Measurements from ENCODE around the gene PHLPP1. TPM values are rescaled to one million over a fixed set of nuclear protein-coding genes. Genes with fewer than 3 reads are reported as not detected.

The PHLPP1 gene
- total and polyA plus RNA-seq, 8 donors, result 2.1 to 77.0 (median 12.5) TPM

- H3K4me3 ChIP-seq, result peak overlapping the region; percentile 28 to 38 (median 32)
- intact Hi-C loops (cut with DNase I; ENCODE audit: low total_unique reads), result loop anchor here (5.0 to 10.0 kb wide), 2 partner anchors 275 to 398 kb away; no protein-coding TSS in a partner anchor
Observed at GRCh38 chr18:62982600-62983251, 267.4 kb downstream of the PHLPP1 start.

GRCh38 chr18:62984656-62985315, 269.4 kb downstream of the PHLPP1 start:
- 82 to 91% (median 87%) methylated on average over 11 of the region's 11 CpGs for WGBS, 5 donors
- TF ChIP-seq POLR2AphosphoS5 (IDR thresholded peaks at IDR 0.05) (no peak), EP300 (IDR thresholded peaks at IDR 0.05) (no peak), POLR2A (IDR thresholded peaks at IDR 0.05) (no peak), CTCF (IDR thresholded peaks at IDR 0.05) (no peak)
- intact Hi-C loops (cut with DNase I; ENCODE audit: low total_unique reads), result loop anchor here (5.0 to 10.0 kb wide), 2 partner anchors 277 to 400 kb away; no protein-coding TSS in a partner anchor
- Histone ChIP-seq H3K4me1 (peaks cover 0 to 13% (median 8%) of the 10 kb centered on the region in 4 donors), H3K27ac (no peak overlapping the region), H3K27me3 (no peaks in the 10 kb centered on the region), H3K4me3 (no peak overlapping the region), H3K36me3 (peaks cover 0 to 8% (median 2%) of the 10 kb centered on the region in 4 donors), H3K9me3 (no peaks in the 10 kb centered on the region)
- no peak for DNase-seq

More at GRCh38 chr18:62982600-62983251, 267.4 kb downstream of the PHLPP1 start:
- Histone ChIP-seq H3K9me3 (no peaks in the 10 kb centered on the region), H3K27me3 (no peaks in the 10 kb centered on the region), H3K27ac (peak overlapping the region in 1 of 5 donors; percentile 37), H3K36me3 (peaks cover 6 to 24% (median 19%) of the 10 kb centered on the region in 4 donors), H3K4me1 (peaks cover 0 to 26% (median 8%) of the 10 kb centered on the region in 4 donors)
- TF ChIP-seq POLR2A (IDR thresholded peaks at IDR 0.05) (no peak), CTCF (IDR thresholded peaks at IDR 0.05) (peak in 5 of 7 experiments; percentile 63 to 84 (median 74)), EP300 (IDR thresholded peaks at IDR 0.05) (no peak), POLR2AphosphoS5 (IDR thresholded peaks at IDR 0.05) (peak in 1 of 3 donors; percentile 35)
- DNase-seq, result peak; percentile 64 to 89
- 19 to 24% (median 21%) methylated on average over 11 of the region's 11 CpGs for WGBS, 5 donors

- WGBS, 5 donors, result 67 to 79% (median 75%) methylated on average over 2 of the region's 2 CpGs
- Histone ChIP-seq H3K4me1 (peaks cover 0 to 13% (median 8%) of the 10 kb centered on the region in 4 donors), H3K4me3 (no peak overlapping the region), H3K27ac (no peak overlapping the region), H3K9me3 (no peaks in the 10 kb centered on the region), H3K27me3 (no peaks in the 10 kb centered on the region), H3K36me3 (peaks cover 0 to 4% (median 2%) of the 10 kb centered on the region in 4 donors)
- TF ChIP-seq EP300 (IDR thresholded peaks at IDR 0.05) (no peak), POLR2AphosphoS5 (IDR thresholded peaks at IDR 0.05) (no peak), CTCF (IDR thresholded peaks at IDR 0.05) (no peak), POLR2A (IDR thresholded peaks at IDR 0.05) (no peak)
- DNase-seq, result no peak
- intact Hi-C loops (cut with DNase I; ENCODE audit: low total_unique reads), result loop anchor here (10.0 kb wide), 1 partner anchor 402 kb away; no protein-coding TSS in a partner anchor
Observed at GRCh38 chr18:62986490-62986889, 271.1 kb downstream of the PHLPP1 start.

- 82 to 86% (median 84%) methylated on average over 18 to 19 of the region's 19 CpGs for WGBS, 5 donors
- DNase-seq, result no peak
- Histone ChIP-seq H3K4me1 (peaks cover 0 to 7% (median 6%) of the 10 kb centered on the region in 4 donors), H3K27ac (no peak overlapping the region), H3K4me3 (no peak overlapping the region), H3K36me3 (no peaks in the 10 kb centered on the region), H3K9me3 (no peaks in the 10 kb centered on the region), H3K27me3 (no peaks in the 10 kb centered on the region)
- TF ChIP-seq POLR2A (IDR thresholded peaks at IDR 0.05), result no peak
- no peak for TF ChIP-seq EP300 (IDR thresholded peaks at IDR 0.05)
- TF ChIP-seq POLR2AphosphoS5 (IDR thresholded peaks at IDR 0.05), result no peak
- no peak for TF ChIP-seq CTCF (IDR thresholded peaks at IDR 0.05)
- intact Hi-C loops (cut with DNase I; ENCODE audit: low total_unique reads), result loop anchor here (10.0 kb wide), 1 partner anchor 402 kb away; no protein-coding TSS in a partner anchor
Observed at GRCh38 chr18:62987055-62987830, 271.9 kb downstream of the PHLPP1 start.

All from stomach (tissue), 9 donors.